ENCODE measurements around the gene TMEM236.

Gene TMEM236

DNA sequence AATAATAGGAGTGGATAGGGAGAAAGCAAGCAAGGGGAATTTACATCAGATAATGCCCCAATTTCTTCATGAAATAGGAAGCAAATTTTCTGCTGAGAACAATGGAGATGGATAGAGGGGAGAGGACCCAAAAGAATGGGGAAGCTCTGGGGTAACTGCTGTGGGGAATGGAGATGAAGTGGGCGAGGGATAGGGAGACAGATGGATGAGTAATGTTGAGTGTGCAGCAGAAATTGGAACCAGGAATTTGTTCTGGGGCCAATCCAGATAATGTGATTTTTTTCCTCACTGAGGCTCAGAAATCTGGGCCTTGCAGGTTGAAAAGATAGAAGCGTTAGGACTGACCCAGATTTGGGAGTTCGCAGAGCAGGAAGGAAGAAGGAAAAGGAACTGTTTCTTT lies 32.7 kb downstream of the TMEM236 start:
- TF ChIP-seq CTCF (IDR thresholded peaks at IDR 0.05; ENCODE audit: low read length, missing control alignments) = no peak
- DNase-seq (ENCODE audit: low read depth) = peak; percentile 40
- H3K4me3 ChIP-seq (replicated peaks; ENCODE audit: low read depth, low read length) = no peak overlapping the region

DNA sequence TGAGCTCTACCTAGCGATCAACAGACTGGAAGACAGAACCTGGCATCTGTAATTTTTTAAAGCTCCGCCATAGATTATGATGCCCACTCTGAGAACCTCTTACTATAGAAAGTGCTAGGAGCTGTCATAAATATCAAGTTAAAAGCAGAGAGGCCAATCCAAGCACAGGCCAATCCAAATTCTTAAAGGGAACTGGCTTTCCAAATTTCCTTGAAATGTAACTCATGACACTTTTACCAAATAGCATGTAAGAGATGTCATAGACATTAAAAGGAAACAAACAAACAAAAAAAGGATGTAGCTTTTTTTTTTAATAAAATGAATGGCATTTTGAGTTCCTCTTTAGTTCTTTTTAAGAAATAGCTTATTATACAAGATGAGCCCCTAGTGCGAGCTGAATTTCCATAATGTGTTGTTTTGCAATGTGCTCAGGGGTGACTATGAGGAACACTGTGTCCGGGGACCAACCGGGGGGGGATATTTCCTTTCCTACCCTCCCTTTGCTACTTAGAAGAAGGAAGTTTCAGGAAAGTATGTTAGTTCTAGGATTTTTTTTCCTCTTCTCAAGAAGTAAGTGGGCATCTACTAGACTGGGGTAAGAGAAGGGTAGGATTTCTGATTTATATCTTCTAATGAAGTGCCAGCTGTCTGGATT lies 33.4 kb downstream of the TMEM236 start:
- H3K4me3 ChIP-seq (replicated peaks; ENCODE audit: low read depth, low read length) = no peak overlapping the region
- DNase-seq (ENCODE audit: low read depth) = no peak
- TF ChIP-seq CTCF (IDR thresholded peaks at IDR 0.05; ENCODE audit: low read length, missing control alignments) = no peak

DNA sequence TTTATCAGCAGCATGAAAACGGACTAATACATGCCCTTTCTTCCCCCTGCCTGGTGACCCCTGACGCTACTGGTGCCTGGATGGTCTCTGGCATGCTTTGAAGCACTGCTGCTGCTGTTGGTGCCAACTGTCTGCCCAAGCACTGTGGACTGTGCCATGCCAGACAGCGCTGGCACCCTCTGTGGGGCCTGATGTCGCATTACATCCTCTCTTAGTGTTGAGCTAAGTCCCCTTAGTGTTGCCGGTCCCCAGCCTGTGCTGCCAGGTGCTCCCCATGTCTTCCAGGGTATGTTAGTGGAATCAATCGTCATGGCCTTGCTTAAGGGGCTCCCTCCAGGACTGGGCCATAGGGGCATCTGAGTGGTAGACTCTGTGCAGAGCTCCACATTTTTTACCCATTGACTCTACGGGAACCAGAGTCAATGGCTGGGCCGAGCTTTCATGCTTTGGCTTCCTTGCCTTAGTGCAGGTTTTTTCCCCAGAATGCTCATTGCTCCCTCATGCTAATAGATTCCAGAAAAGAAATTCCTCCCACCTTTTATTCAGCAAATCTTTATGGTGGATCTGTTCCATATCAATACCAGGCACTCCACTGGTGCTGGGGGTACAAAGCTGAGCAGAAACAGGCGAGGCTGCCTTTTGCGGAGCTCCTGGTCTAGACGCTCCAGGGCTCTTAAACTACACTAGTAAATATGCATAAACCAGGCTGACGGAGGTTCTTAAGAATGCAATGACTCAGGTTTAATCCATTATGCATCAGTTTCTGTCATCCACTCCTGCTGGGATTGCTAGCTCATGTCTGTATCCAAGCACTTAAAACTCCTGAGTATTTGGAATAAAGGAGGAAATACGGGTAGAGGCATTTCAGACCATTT lies 35.3 kb downstream of the TMEM236 start:
- TF ChIP-seq CTCF (IDR thresholded peaks at IDR 0.05; ENCODE audit: low read length, missing control alignments) = no peak
- peak; percentile 88 for DNase-seq (ENCODE audit: low read depth)
- no peak overlapping the region for H3K4me3 ChIP-seq (replicated peaks; ENCODE audit: low read depth, low read length)

DNA sequence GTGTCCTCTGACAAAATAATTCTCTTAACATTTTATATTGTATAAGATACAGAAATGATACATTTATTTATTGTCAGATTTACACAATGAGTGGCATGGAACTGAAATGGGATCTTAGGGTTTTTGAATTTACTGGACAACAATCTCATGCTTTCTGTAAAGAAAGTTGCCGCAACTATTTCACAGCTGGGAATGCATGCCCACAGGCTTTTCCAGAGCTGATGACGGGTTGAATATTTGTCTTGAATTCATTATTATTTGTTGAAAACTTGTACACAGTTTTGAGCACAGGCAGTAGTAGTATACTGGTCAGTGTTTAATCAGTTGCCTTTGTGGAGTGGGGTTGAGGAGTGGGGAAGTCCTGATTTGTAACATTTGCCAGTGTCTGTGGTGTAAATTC lies 36.6 kb downstream of the TMEM236 start:
- no peak overlapping the region for H3K4me3 ChIP-seq (replicated peaks; ENCODE audit: low read depth, low read length)
- TF ChIP-seq CTCF (IDR thresholded peaks at IDR 0.05; ENCODE audit: low read length, missing control alignments) = no peak
- DNase-seq (ENCODE audit: low read depth) = no peak

GRCh38 chr10:17789396-17789795 lies 37.4 kb downstream of the TMEM236 start:
- no peak for TF ChIP-seq CTCF (IDR thresholded peaks at IDR 0.05; ENCODE audit: low read length, missing control alignments)
- DNase-seq (ENCODE audit: low read depth) = no peak
- H3K4me3 ChIP-seq (replicated peaks; ENCODE audit: low read depth, low read length) = no peak overlapping the region

- DNase-seq (ENCODE audit: low read depth) = no peak
- no peak overlapping the region for H3K4me3 ChIP-seq (replicated peaks; ENCODE audit: low read depth, low read length)
- no peak for TF ChIP-seq CTCF (IDR thresholded peaks at IDR 0.05; ENCODE audit: low read length, missing control alignments)
Measured at GRCh38 chr10:17790651-17791050, 38.6 kb downstream of the TMEM236 start.

Measured in fibroblast of pulmonary artery (primary cell).